ENCODE results near the gene RPL3.
"Not testable (repeated sequence)": the region's sequence is repeated elsewhere in the genome, so short reads cannot be mapped to it uniquely, and the experiment has no call there.

DNA sequence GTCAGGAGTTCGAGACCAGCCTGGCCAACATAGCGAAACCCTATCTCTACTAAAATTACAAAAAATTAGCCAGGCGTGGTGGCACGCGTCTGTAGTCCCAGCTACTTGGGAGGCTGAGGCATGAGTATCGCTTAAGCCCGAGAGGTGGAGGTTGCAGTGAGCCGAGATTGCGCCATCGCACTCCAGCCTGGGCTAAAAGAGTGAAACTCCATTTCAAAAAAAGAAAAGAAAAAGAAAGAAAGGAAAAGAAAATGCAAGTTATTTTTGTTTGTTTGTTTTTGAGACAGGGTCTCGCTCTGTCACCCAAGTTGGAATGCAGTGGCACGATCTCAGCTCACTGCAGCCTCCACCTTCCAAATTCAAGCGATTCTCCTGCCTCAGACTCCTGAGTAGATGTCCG lies 36.4 kb upstream of the RPL3 start:
- TF ChIP-seq, protein P1, sequence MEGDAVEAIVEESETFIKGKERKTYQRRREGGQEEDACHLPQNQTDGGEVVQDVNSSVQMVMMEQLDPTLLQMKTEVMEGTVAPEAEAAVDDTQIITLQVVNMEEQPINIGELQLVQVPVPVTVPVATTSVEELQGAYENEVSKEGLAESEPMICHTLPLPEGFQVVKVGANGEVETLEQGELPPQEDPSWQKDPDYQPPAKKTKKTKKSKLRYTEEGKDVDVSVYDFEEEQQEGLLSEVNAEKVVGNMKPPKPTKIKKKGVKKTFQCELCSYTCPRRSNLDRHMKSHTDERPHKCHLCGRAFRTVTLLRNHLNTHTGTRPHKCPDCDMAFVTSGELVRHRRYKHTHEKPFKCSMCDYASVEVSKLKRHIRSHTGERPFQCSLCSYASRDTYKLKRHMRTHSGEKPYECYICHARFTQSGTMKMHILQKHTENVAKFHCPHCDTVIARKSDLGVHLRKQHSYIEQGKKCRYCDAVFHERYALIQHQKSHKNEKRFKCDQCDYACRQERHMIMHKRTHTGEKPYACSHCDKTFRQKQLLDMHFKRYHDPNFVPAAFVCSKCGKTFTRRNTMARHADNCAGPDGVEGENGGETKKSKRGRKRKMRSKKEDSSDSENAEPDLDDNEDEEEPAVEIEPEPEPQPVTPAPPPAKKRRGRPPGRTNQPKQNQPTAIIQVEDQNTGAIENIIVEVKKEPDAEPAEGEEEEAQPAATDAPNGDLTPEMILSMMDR (IDR thresholded peaks at IDR 0.05), result not testable (repeated sequence)
- TF ChIP-seq POLR2A (IDR thresholded peaks at IDR 0.05), result not testable (repeated sequence)

Measured in testis (tissue), 2 donors.